Measurements from ENCODE around the gene CFHR2. TPM values are rescaled to one million over a fixed set of nuclear protein-coding genes. Genes with fewer than 3 reads are reported as not detected.

Gene CFHR2
- total RNA-seq, 2 experiments from 2014 or later, result not detected

DNA sequence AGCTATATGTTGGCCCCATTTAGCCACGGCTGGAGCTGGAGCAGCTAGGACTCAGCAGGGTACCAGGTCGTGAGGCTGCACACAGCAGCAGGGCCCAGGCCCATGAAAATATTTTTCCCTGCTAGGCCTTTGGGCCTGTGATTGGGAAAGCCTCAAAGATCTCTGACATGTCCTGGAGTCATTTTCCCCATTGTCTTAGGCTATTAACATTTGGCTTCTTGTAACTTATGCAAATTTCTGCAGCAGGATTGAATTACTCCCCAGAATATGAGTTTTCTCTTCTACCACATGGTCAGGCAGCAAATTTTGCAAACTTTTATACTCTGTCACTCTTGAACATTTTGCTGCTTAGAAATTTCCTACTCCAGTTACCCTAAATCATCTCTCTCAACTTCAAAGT lies 11.2 kb downstream of the CFHR2 start:
- H3K4me1 ChIP-seq (ENCODE audit: insufficient read depth, low read length), result no peaks in the 10 kb centered on the region
- H3K27ac ChIP-seq (ENCODE audit: low read depth in 1 of 2, low read length in 2 of 2), result no peak overlapping the region
- Mint-ChIP-seq H3K27me3 (peaks cover 4% of the 10 kb centered on the region), H3K9me3 (no peaks in the 10 kb centered on the region), H3K27ac (no peak overlapping the region), H3K4me3 (no peak overlapping the region), H3K4me1 (ENCODE audit: low read depth) (no peaks in the 10 kb centered on the region), H3K36me3 (ENCODE audit: low read depth) (no peaks in the 10 kb centered on the region)
- TF ChIP-seq, protein P1, sequence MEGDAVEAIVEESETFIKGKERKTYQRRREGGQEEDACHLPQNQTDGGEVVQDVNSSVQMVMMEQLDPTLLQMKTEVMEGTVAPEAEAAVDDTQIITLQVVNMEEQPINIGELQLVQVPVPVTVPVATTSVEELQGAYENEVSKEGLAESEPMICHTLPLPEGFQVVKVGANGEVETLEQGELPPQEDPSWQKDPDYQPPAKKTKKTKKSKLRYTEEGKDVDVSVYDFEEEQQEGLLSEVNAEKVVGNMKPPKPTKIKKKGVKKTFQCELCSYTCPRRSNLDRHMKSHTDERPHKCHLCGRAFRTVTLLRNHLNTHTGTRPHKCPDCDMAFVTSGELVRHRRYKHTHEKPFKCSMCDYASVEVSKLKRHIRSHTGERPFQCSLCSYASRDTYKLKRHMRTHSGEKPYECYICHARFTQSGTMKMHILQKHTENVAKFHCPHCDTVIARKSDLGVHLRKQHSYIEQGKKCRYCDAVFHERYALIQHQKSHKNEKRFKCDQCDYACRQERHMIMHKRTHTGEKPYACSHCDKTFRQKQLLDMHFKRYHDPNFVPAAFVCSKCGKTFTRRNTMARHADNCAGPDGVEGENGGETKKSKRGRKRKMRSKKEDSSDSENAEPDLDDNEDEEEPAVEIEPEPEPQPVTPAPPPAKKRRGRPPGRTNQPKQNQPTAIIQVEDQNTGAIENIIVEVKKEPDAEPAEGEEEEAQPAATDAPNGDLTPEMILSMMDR (IDR thresholded peaks at IDR 0.05), result no peak
- no peak overlapping the region for H3K4me3 ChIP-seq (ENCODE audit: low read length)
- ChIA-PET POLR2A (no interaction called here), CTCF (no interaction called here)
- no peaks in the 10 kb centered on the region for H3K36me3 ChIP-seq (ENCODE audit: insufficient read depth, low read length)
- no peak for ATAC-seq (ENCODE audit: poor library complexity)
- intact Hi-C loops (cut with DNase I, micrococcal nuclease), result no loop called here
- no peaks in the 10 kb centered on the region for H3K27me3 ChIP-seq (ENCODE audit: control insufficient read depth in 1 of 2, insufficient read depth in 2 of 2, low read length in 2 of 2)
- no peak for DNase-seq
- peaks cover 0 to 3% of the 10 kb centered on the region in 2 experiments for H3K9me3 ChIP-seq (ENCODE audit: control insufficient read depth in 1 of 2, insufficient read depth in 1 of 2, low read length in 2 of 2)

GRCh38 chr1:196955926-196956325 lies 12.4 kb downstream of the CFHR2 start:
- ATAC-seq (ENCODE audit: poor library complexity) (no peak), DNase-seq (no peak)
- no peak overlapping the region for H3K4me3 ChIP-seq (ENCODE audit: low read length)
- no peaks in the 10 kb centered on the region for H3K27me3 ChIP-seq (ENCODE audit: control insufficient read depth in 1 of 2, insufficient read depth in 2 of 2, low read length in 2 of 2)
- Mint-ChIP-seq H3K27ac (no peak overlapping the region), H3K9me3 (no peaks in the 10 kb centered on the region), H3K36me3 (ENCODE audit: low read depth) (no peaks in the 10 kb centered on the region), H3K4me1 (ENCODE audit: low read depth) (no peaks in the 10 kb centered on the region), H3K4me3 (no peak overlapping the region), H3K27me3 (peaks cover 4% of the 10 kb centered on the region)
- no peaks in the 10 kb centered on the region for H3K36me3 ChIP-seq (ENCODE audit: insufficient read depth, low read length)
- H3K4me1 ChIP-seq (ENCODE audit: insufficient read depth, low read length), result no peaks in the 10 kb centered on the region
- TF ChIP-seq, protein P1 (IDR thresholded peaks at IDR 0.05), result no peak
- H3K27ac ChIP-seq (ENCODE audit: low read depth in 1 of 2, low read length in 2 of 2), result no peak overlapping the region
- intact Hi-C loops (cut with DNase I, micrococcal nuclease), result no loop called here
- peaks cover 0 to 3% of the 10 kb centered on the region in 2 experiments for H3K9me3 ChIP-seq (ENCODE audit: control insufficient read depth in 1 of 2, insufficient read depth in 1 of 2, low read length in 2 of 2)
- POLR2A ChIA-PET, result no interaction called here
- CTCF ChIA-PET, result no interaction called here

DNA sequence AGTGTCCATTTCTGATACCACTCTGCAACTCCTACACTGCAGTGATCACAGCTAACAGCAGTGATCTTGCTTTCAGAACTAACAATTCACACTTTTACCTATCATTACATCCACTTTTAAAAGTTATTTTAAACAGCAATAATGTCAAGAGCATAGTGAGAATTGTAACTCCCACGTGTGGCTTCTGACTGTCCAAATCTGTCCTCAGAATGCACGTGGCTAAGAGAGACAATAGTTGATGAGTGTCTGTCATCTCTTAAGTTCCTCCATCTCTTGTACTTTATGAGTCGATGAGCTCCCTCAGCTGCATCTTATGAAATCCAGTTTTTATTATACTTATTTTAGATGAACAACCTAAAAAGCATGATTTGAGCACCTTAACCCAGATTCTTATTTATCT lies 17.3 kb downstream of the CFHR2 start:
- Histone ChIP-seq H3K36me3 (ENCODE audit: insufficient read depth, low read length) (no peaks in the 10 kb centered on the region), H3K9me3 (ENCODE audit: control insufficient read depth in 1 of 2, insufficient read depth in 1 of 2, low read length in 2 of 2) (peaks cover 0 to 4% of the 10 kb centered on the region in 2 experiments), H3K27me3 (ENCODE audit: control insufficient read depth in 1 of 2, insufficient read depth in 2 of 2, low read length in 2 of 2) (no peaks in the 10 kb centered on the region), H3K4me1 (ENCODE audit: insufficient read depth, low read length) (no peaks in the 10 kb centered on the region), H3K27ac (ENCODE audit: low read depth in 1 of 2, low read length in 2 of 2) (no peak overlapping the region), H3K4me3 (ENCODE audit: low read length) (no peak overlapping the region)
- ChIA-PET POLR2A (no interaction called here), CTCF (no interaction called here)
- H3K27ac Mint-ChIP-seq, result no peak overlapping the region
- DNase-seq (no peak), ATAC-seq (ENCODE audit: poor library complexity) (no peak)
- H3K9me3 Mint-ChIP-seq, result no peaks in the 10 kb centered on the region
- H3K4me1 Mint-ChIP-seq (ENCODE audit: low read depth), result no peaks in the 10 kb centered on the region
- H3K27me3 Mint-ChIP-seq, result peaks cover 4% of the 10 kb centered on the region
- no peaks in the 10 kb centered on the region for H3K36me3 Mint-ChIP-seq (ENCODE audit: low read depth)
- intact Hi-C loops (cut with DNase I, micrococcal nuclease), result no loop called here
- TF ChIP-seq, protein P1 (IDR thresholded peaks at IDR 0.05), result no peak
- no peak overlapping the region for H3K4me3 Mint-ChIP-seq

Measured in CD4-positive, alpha-beta T cell (primary cell).